ENCODE results near the gene TMEM229B. TPM values are rescaled to one million over a fixed set of nuclear protein-coding genes. Genes with fewer than 3 reads are reported as not detected.

The TMEM229B gene
- polyA plus RNA-seq, 2 donors: 0.26 to 0.28 TPM

GRCh38 chr14:67492538-67492937 is 4.0 kb upstream of the TMEM229B start:
- Histone ChIP-seq H3K4me3 (ENCODE audit: low read depth in 1 of 2, low read length in 2 of 2) (no peak overlapping the region), H3K36me3 (ENCODE audit: control insufficient read depth in 2 of 2, insufficient read depth in 2 of 2, low read length in 1 of 2) (no peaks in the 10 kb centered on the region), H3K4me1 (ENCODE audit: control insufficient read depth in 2 of 2, insufficient read depth in 2 of 2, low read length in 1 of 2) (no peaks in the 10 kb centered on the region), H3K9me3 (ENCODE audit: control insufficient read depth in 2 of 2, insufficient read depth in 1 of 2, low read depth in 1 of 2, low read length in 1 of 2) (peaks cover 2 to 14% of the 10 kb centered on the region in 2 donors), H3K27me3 (ENCODE audit: control insufficient read depth in 1 of 2, insufficient read depth in 2 of 2, low read length in 2 of 2) (no peaks in the 10 kb centered on the region), H3K27ac (ENCODE audit: low read depth in 2 of 2, low read length in 1 of 2) (no peak overlapping the region)
- WGBS, 2 donors: 82 to 90% methylated on average over 3 of the region's 3 CpGs

GRCh38 chr14:67491741-67492507 is 3.4 kb upstream of the TMEM229B start:
- WGBS, 2 donors: 43 to 63% methylated on average over 8 to 9 of the region's 9 CpGs
- H3K4me1 ChIP-seq (ENCODE audit: control insufficient read depth in 2 of 2, insufficient read depth in 2 of 2, low read length in 1 of 2): no peaks in the 10 kb centered on the region
- H3K27me3 ChIP-seq (ENCODE audit: control insufficient read depth in 1 of 2, insufficient read depth in 2 of 2, low read length in 2 of 2): no peaks in the 10 kb centered on the region
- no peaks in the 10 kb centered on the region for H3K36me3 ChIP-seq (ENCODE audit: control insufficient read depth in 2 of 2, insufficient read depth in 2 of 2, low read length in 1 of 2)
- H3K4me3 ChIP-seq (ENCODE audit: low read depth in 1 of 2, low read length in 2 of 2): no peak overlapping the region
- no peak overlapping the region for H3K27ac ChIP-seq (ENCODE audit: low read depth in 2 of 2, low read length in 1 of 2)
- H3K9me3 ChIP-seq (ENCODE audit: control insufficient read depth in 2 of 2, insufficient read depth in 1 of 2, low read depth in 1 of 2, low read length in 1 of 2): peaks cover 2 to 13% of the 10 kb centered on the region in 2 donors

- Histone ChIP-seq H3K4me3 (ENCODE audit: low read depth in 1 of 2, low read length in 2 of 2) (no peak overlapping the region), H3K36me3 (ENCODE audit: control insufficient read depth in 2 of 2, insufficient read depth in 2 of 2, low read length in 1 of 2) (no peaks in the 10 kb centered on the region), H3K27ac (ENCODE audit: low read depth in 2 of 2, low read length in 1 of 2) (no peak overlapping the region), H3K27me3 (ENCODE audit: control insufficient read depth in 1 of 2, insufficient read depth in 2 of 2, low read length in 2 of 2) (no peaks in the 10 kb centered on the region), H3K9me3 (ENCODE audit: control insufficient read depth in 2 of 2, insufficient read depth in 1 of 2, low read depth in 1 of 2, low read length in 1 of 2) (peaks cover 2 to 13% of the 10 kb centered on the region in 2 donors), H3K4me1 (ENCODE audit: control insufficient read depth in 2 of 2, insufficient read depth in 2 of 2, low read length in 1 of 2) (no peaks in the 10 kb centered on the region)
- WGBS, 2 donors: 95 to 96% methylated on average over 3 of the region's 3 CpGs
Measured at GRCh38 chr14:67491285-67491684, 2.8 kb upstream of the TMEM229B start.

GRCh38 chr14:67490196-67490595 is 1.7 kb upstream of the TMEM229B start:
- WGBS, 2 donors: 78 to 81% methylated on average over 4 of the region's 4 CpGs
- Histone ChIP-seq H3K4me1 (ENCODE audit: control insufficient read depth in 2 of 2, insufficient read depth in 2 of 2, low read length in 1 of 2) (no peaks in the 10 kb centered on the region), H3K27ac (ENCODE audit: low read depth in 2 of 2, low read length in 1 of 2) (no peak overlapping the region), H3K9me3 (ENCODE audit: control insufficient read depth in 2 of 2, insufficient read depth in 1 of 2, low read depth in 1 of 2, low read length in 1 of 2) (peaks cover 2 to 13% of the 10 kb centered on the region in 2 donors), H3K27me3 (ENCODE audit: control insufficient read depth in 1 of 2, insufficient read depth in 2 of 2, low read length in 2 of 2) (no peaks in the 10 kb centered on the region), H3K36me3 (ENCODE audit: control insufficient read depth in 2 of 2, insufficient read depth in 2 of 2, low read length in 1 of 2) (no peaks in the 10 kb centered on the region), H3K4me3 (ENCODE audit: low read depth in 1 of 2, low read length in 2 of 2) (no peak overlapping the region)

GRCh38 chr14:67487332-67487731 is 1.2 kb downstream of the TMEM229B start:
- WGBS, 2 donors: 78 to 94% methylated on average over 4 of the region's 4 CpGs
- H3K36me3 ChIP-seq (ENCODE audit: control insufficient read depth in 2 of 2, insufficient read depth in 2 of 2, low read length in 1 of 2): no peaks in the 10 kb centered on the region
- H3K27ac ChIP-seq (ENCODE audit: low read depth in 2 of 2, low read length in 1 of 2): no peak overlapping the region
- H3K4me1 ChIP-seq (ENCODE audit: control insufficient read depth in 2 of 2, insufficient read depth in 2 of 2, low read length in 1 of 2): no peaks in the 10 kb centered on the region
- H3K27me3 ChIP-seq (ENCODE audit: control insufficient read depth in 1 of 2, insufficient read depth in 2 of 2, low read length in 2 of 2): no peaks in the 10 kb centered on the region
- no peak overlapping the region for H3K4me3 ChIP-seq (ENCODE audit: low read depth in 1 of 2, low read length in 2 of 2)
- no peaks in the 10 kb centered on the region for H3K9me3 ChIP-seq (ENCODE audit: control insufficient read depth in 2 of 2, insufficient read depth in 1 of 2, low read depth in 1 of 2, low read length in 1 of 2)

- H3K4me3 ChIP-seq (ENCODE audit: low read depth in 1 of 2, low read length in 2 of 2): no peak overlapping the region
- H3K27me3 ChIP-seq (ENCODE audit: control insufficient read depth in 1 of 2, insufficient read depth in 2 of 2, low read length in 2 of 2): no peaks in the 10 kb centered on the region
- no peaks in the 10 kb centered on the region for H3K9me3 ChIP-seq (ENCODE audit: control insufficient read depth in 2 of 2, insufficient read depth in 1 of 2, low read depth in 1 of 2, low read length in 1 of 2)
- no peaks in the 10 kb centered on the region for H3K4me1 ChIP-seq (ENCODE audit: control insufficient read depth in 2 of 2, insufficient read depth in 2 of 2, low read length in 1 of 2)
- no peaks in the 10 kb centered on the region for H3K36me3 ChIP-seq (ENCODE audit: control insufficient read depth in 2 of 2, insufficient read depth in 2 of 2, low read length in 1 of 2)
- H3K27ac ChIP-seq (ENCODE audit: low read depth in 2 of 2, low read length in 1 of 2): no peak overlapping the region
- WGBS, 2 donors: 81 to 83% methylated on average over 4 of the region's 4 CpGs
Measured at GRCh38 chr14:67486890-67487289, 1.6 kb downstream of the TMEM229B start.

GRCh38 chr14:67485501-67486095 is 2.9 kb downstream of the TMEM229B start:
- 72 to 82% methylated on average over 4 of the region's 4 CpGs for WGBS, 2 donors
- no peak overlapping the region for H3K4me3 ChIP-seq (ENCODE audit: low read depth in 1 of 2, low read length in 2 of 2)
- H3K9me3 ChIP-seq (ENCODE audit: control insufficient read depth in 2 of 2, insufficient read depth in 1 of 2, low read depth in 1 of 2, low read length in 1 of 2): no peaks in the 10 kb centered on the region
- no peaks in the 10 kb centered on the region for H3K4me1 ChIP-seq (ENCODE audit: control insufficient read depth in 2 of 2, insufficient read depth in 2 of 2, low read length in 1 of 2)
- H3K36me3 ChIP-seq (ENCODE audit: control insufficient read depth in 2 of 2, insufficient read depth in 2 of 2, low read length in 1 of 2): no peaks in the 10 kb centered on the region
- H3K27me3 ChIP-seq (ENCODE audit: control insufficient read depth in 1 of 2, insufficient read depth in 2 of 2, low read length in 2 of 2): no peaks in the 10 kb centered on the region
- H3K27ac ChIP-seq (ENCODE audit: low read depth in 2 of 2, low read length in 1 of 2): no peak overlapping the region

- Histone ChIP-seq H3K27me3 (ENCODE audit: control insufficient read depth in 1 of 2, insufficient read depth in 2 of 2, low read length in 2 of 2) (no peaks in the 10 kb centered on the region), H3K9me3 (ENCODE audit: control insufficient read depth in 2 of 2, insufficient read depth in 1 of 2, low read depth in 1 of 2, low read length in 1 of 2) (no peaks in the 10 kb centered on the region), H3K4me3 (ENCODE audit: low read depth in 1 of 2, low read length in 2 of 2) (no peak overlapping the region), H3K27ac (ENCODE audit: low read depth in 2 of 2, low read length in 1 of 2) (no peak overlapping the region), H3K4me1 (ENCODE audit: control insufficient read depth in 2 of 2, insufficient read depth in 2 of 2, low read length in 1 of 2) (no peaks in the 10 kb centered on the region), H3K36me3 (ENCODE audit: control insufficient read depth in 2 of 2, insufficient read depth in 2 of 2, low read length in 1 of 2) (no peaks in the 10 kb centered on the region)
- WGBS, 2 donors: 82 to 88% methylated on average over 8 of the region's 8 CpGs
Measured at GRCh38 chr14:67483579-67484285, 4.8 kb downstream of the TMEM229B start.

- 92 to 94% methylated on average over 8 of the region's 8 CpGs for WGBS, 2 donors
- peaks cover 0 to 3% of the 10 kb centered on the region in 2 donors for H3K4me1 ChIP-seq (ENCODE audit: control insufficient read depth in 2 of 2, insufficient read depth in 2 of 2, low read length in 1 of 2)
- no peak overlapping the region for H3K4me3 ChIP-seq (ENCODE audit: low read depth in 1 of 2, low read length in 2 of 2)
- no peak overlapping the region for H3K27ac ChIP-seq (ENCODE audit: low read depth in 2 of 2, low read length in 1 of 2)
- H3K27me3 ChIP-seq (ENCODE audit: control insufficient read depth in 1 of 2, insufficient read depth in 2 of 2, low read length in 2 of 2): no peaks in the 10 kb centered on the region
- H3K9me3 ChIP-seq (ENCODE audit: control insufficient read depth in 2 of 2, insufficient read depth in 1 of 2, low read depth in 1 of 2, low read length in 1 of 2): no peaks in the 10 kb centered on the region
- H3K36me3 ChIP-seq (ENCODE audit: control insufficient read depth in 2 of 2, insufficient read depth in 2 of 2, low read length in 1 of 2): no peaks in the 10 kb centered on the region
Measured at GRCh38 chr14:67482231-67483164, 6.0 kb downstream of the TMEM229B start.

Data from esophagus (tissue), 2 donors.